GM12892 (cell line): ENCODE results near the gene CCL8.

Experiments used
- POLR2A ChIP-seq: IDR thresholded peaks from 2 replicates; pipeline ENCODE4 v1.6.1; 2011; ENCODE audit warnings: low read depth, low read length, control low read depth
- POLR2AphosphoS5 ChIP-seq: IDR thresholded peaks from 2 replicates; pipeline ENCODE4 v1.6.1; 2011; ENCODE audit warnings: low read depth, low read length, control low read depth
- TAF1 ChIP-seq: IDR thresholded peaks from 2 replicates; pipeline ENCODE4 v1.6.1; 2011; ENCODE audit warnings: low read depth, mild to moderate bottlenecking, control low read depth, low read length, borderline replicate concordance

- TF ChIP-seq POLR2A (no peak), TAF1 (no peak), POLR2AphosphoS5 (no peak)
Observed at GRCh38 chr17:34275881-34276280, 43.4 kb upstream of the CCL8 start.
